ENCODE results near the gene CAMK2B.

CAMK2B gene

GRCh38 chr7:44220046-44220357 lies 105.4 kb downstream of the CAMK2B start:
- H3K9me3 ChIP-seq (replicated peaks in 1 of 11), result no peaks in the 10 kb centered on the region
- peaks cover 0 to 13% (median 0%) of the 10 kb centered on the region in 11 experiments; a peak in 2 of 22 replicates for H4K20me1 ChIP-seq

GRCh38 chr7:44219371-44220045 lies 105.9 kb downstream of the CAMK2B start:
- Histone ChIP-seq H3K9me3 (replicated peaks in 1 of 11) (no peaks in the 10 kb centered on the region), H3K4me2 (no peak overlapping the region), H3K9ac (no peak overlapping the region), H4K20me1 (peaks cover 0 to 17% (median 0%) of the 10 kb centered on the region in 11 experiments; a peak in 6 of 22 replicates), H3K4me1 (peaks cover 0 to under 1% (median 0%) of the 10 kb centered on the region in 10 experiments; a peak in 1 of 20 replicates), H3K36me3 (peaks cover 0 to 5% (median 3%) of the 10 kb centered on the region in 11 experiments; a peak in 9 of 22 replicates), H3K27ac (no peak overlapping the region), H3K4me3 (no peak overlapping the region), H3K27me3 (no peaks in the 10 kb centered on the region)
- no peak for TF ChIP-seq Cebpa-rat (IDR thresholded peaks at IDR 0.05)

More at GRCh38 chr7:44220046-44220357, 105.4 kb downstream of the CAMK2B start:
- Histone ChIP-seq H3K4me2 (no peak overlapping the region), H3K27ac (no peak overlapping the region), H3K4me1 (no peaks in the 10 kb centered on the region), H3K36me3 (0 out of 22 replicates have a peak, but pooled peaks cover 0 to under 1% (median 0%) of the 10 kb centered on the region in 11 experiments), H3K9ac (no peak overlapping the region), H3K4me3 (no peak overlapping the region), H3K27me3 (no peaks in the 10 kb centered on the region)
- no peak for TF ChIP-seq Cebpa-rat (IDR thresholded peaks at IDR 0.05)

DNA sequence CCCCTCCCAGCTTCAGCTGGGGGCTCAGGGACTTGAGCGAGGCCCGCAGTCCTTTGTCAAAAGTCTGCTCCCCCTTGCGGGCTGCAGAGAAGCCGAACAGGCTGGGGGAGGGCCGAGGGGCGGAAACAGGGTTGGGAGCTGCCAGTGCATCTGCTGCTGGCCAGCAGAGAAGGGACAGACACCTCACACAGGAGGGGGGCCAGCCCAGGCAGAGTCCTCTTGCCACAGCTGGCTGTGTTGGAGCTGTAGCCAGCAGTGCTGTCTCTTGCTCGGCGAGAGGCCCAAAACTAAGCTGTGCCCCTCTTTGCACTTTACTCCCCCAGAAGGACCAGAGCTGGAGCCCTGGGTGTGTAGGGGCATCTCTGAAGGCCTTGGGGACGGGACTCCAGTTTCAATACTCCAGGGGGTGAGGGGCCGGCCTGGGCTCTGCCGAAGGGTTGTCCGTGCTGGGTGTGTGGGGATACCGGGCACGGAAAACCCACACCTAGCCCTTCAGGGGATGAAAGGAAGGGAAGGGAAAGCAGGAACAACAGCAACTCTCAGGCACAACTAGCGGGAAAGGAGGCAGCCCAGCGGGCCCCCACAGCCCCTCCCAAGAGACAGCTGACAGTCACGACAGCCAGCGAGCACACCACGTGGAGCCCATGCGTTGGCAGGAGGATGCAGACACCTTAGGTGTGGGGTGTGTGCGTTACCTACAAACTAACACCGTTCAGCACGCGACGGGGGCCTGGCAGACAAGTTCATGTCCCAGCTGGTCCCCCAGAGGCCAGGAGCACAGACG lies 106.8 kb downstream of the CAMK2B start:
- no peak overlapping the region for H3K4me3 ChIP-seq
- H3K27me3 ChIP-seq, result no peaks in the 10 kb centered on the region
- no peak overlapping the region for H3K4me2 ChIP-seq
- no peak overlapping the region for H3K27ac ChIP-seq
- no peak overlapping the region for H3K9ac ChIP-seq
- peaks cover under 1 to 14% (median 9%) of the 10 kb centered on the region in 11 experiments; a peak in 17 of 22 replicates for H3K36me3 ChIP-seq
- H4K20me1 ChIP-seq, result peaks cover 0 to 26% (median 7%) of the 10 kb centered on the region in 11 experiments; a peak in 12 of 22 replicates
- no peak for TF ChIP-seq Cebpa-rat (IDR thresholded peaks at IDR 0.05)
- peaks cover 0 to 10% (median 0%) of the 10 kb centered on the region in 10 experiments; a peak in 6 of 20 replicates for H3K4me1 ChIP-seq
- H3K9me3 ChIP-seq (replicated peaks in 1 of 11), result no peaks in the 10 kb centered on the region

- H3K27ac ChIP-seq, result no peak overlapping the region
- peaks cover 0 to 12% (median 0%) of the 10 kb centered on the region in 10 experiments; a peak in 6 of 20 replicates for H3K4me1 ChIP-seq
- H4K20me1 ChIP-seq, result peaks cover 0 to 33% (median 12%) of the 10 kb centered on the region in 11 experiments; a peak in 12 of 22 replicates
- TF ChIP-seq Cebpa-rat (IDR thresholded peaks at IDR 0.05), result no peak
- no peaks in the 10 kb centered on the region for H3K27me3 ChIP-seq
- peaks cover 7 to 21% (median 16%) of the 10 kb centered on the region in 11 experiments; a peak in 21 of 22 replicates for H3K36me3 ChIP-seq
- H3K4me3 ChIP-seq, result no peak overlapping the region
- H3K9ac ChIP-seq, result no peak overlapping the region
- H3K4me2 ChIP-seq, result no peak overlapping the region
- no peaks in the 10 kb centered on the region for H3K9me3 ChIP-seq (replicated peaks in 1 of 11)
These were observed 107.5 kb downstream of the CAMK2B start for GRCh38 chr7:44217852-44218402.

DNA sequence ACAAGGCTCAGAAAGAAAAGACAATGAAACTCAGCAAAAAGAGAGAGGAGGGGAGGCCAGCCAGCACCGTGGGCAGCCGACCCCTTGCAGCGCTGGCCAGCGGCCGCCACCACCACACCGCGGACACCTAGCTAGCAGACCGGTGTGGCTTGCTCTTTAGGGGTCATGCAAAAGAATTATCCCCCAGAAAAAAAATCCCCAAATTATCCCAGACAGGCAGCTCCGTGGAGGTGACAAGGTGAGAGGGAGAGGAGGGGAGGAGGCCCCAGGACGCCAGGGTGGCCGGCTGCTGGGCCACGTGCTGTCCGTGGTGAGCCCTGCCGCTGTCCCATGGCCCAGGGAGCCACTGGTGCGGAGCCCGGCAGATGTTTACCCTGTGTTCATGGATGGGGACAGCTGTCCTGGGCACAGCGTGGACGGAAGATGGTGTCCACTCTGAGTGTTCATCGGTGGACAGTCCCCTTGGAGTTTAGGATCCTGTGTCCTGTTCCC lies 108.1 kb downstream of the CAMK2B start:
- H3K4me2 ChIP-seq, result no peak overlapping the region
- no peak overlapping the region for H3K27ac ChIP-seq
- no peaks in the 10 kb centered on the region for H3K9me3 ChIP-seq (replicated peaks in 1 of 11)
- no peak for TF ChIP-seq Cebpa-rat (IDR thresholded peaks at IDR 0.05)
- peaks cover 0 to 36% (median 12%) of the 10 kb centered on the region in 11 experiments; a peak in 12 of 22 replicates for H4K20me1 ChIP-seq
- peaks cover 14 to 28% (median 22%) of the 10 kb centered on the region in 11 experiments for H3K36me3 ChIP-seq
- no peak overlapping the region for H3K4me3 ChIP-seq
- H3K27me3 ChIP-seq, result no peaks in the 10 kb centered on the region
- H3K9ac ChIP-seq, result no peak overlapping the region
- H3K4me1 ChIP-seq, result peaks cover 0 to 12% (median 0%) of the 10 kb centered on the region in 10 experiments; a peak in 6 of 20 replicates

- peaks cover 0 to 40% (median 12%) of the 10 kb centered on the region in 11 experiments; a peak in 12 of 22 replicates for H4K20me1 ChIP-seq
- no peak overlapping the region for H3K4me2 ChIP-seq
- TF ChIP-seq Cebpa-rat (IDR thresholded peaks at IDR 0.05), result no peak
- H3K4me3 ChIP-seq, result no peak overlapping the region
- H3K4me1 ChIP-seq, result peaks cover 0 to 12% (median 0%) of the 10 kb centered on the region in 10 experiments; a peak in 6 of 20 replicates
- H3K9ac ChIP-seq, result 0 out of 22 replicates have a peak overlapping the region, but pooled peaks of 1 of the 11 experiments have one; percentile 7
- H3K36me3 ChIP-seq, result peaks cover 20 to 34% (median 28%) of the 10 kb centered on the region in 11 experiments
- H3K9me3 ChIP-seq (replicated peaks in 1 of 11), result no peaks in the 10 kb centered on the region
- no peak overlapping the region for H3K27ac ChIP-seq
- no peaks in the 10 kb centered on the region for H3K27me3 ChIP-seq
These were observed 108.7 kb downstream of the CAMK2B start for GRCh38 chr7:44216521-44217222.

DNA sequence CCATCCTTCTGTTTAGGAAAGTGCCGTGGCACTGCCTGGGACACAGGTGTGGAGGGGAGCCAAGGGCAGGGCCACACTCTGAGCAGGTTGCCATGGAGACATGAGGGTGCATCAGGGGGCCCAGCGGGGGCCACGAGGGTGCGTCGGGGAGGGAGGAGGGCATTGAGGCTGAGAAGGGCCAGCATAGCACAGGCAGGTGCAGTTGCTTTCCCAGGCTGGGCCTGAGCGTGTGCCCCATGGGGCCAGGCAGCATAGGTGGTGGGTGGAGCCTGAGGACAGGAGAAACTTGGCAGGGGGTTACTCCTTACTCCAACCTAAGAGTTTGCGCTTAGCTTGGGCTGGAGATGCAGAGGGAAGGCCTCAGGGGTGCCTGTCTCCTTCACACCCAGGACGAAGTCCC lies 109.4 kb downstream of the CAMK2B start:
- no peak overlapping the region for H3K4me3 ChIP-seq
- peaks cover 0 to 46% (median 12%) of the 10 kb centered on the region in 11 experiments; a peak in 14 of 22 replicates for H4K20me1 ChIP-seq
- H3K27me3 ChIP-seq, result no peaks in the 10 kb centered on the region
- peaks cover 26 to 40% (median 35%) of the 10 kb centered on the region in 11 experiments for H3K36me3 ChIP-seq
- no peak overlapping the region for H3K4me2 ChIP-seq
- TF ChIP-seq Cebpa-rat (IDR thresholded peaks at IDR 0.05), result no peak
- H3K9me3 ChIP-seq (replicated peaks in 1 of 11), result no peaks in the 10 kb centered on the region
- no peak overlapping the region for H3K27ac ChIP-seq
- H3K4me1 ChIP-seq, result peaks cover 0 to 12% (median 0%) of the 10 kb centered on the region in 10 experiments; a peak in 6 of 20 replicates
- no peak overlapping the region for H3K9ac ChIP-seq

- Histone ChIP-seq H4K20me1 (peaks cover 0 to 50% (median 15%) of the 10 kb centered on the region in 11 experiments; a peak in 14 of 22 replicates), H3K4me1 (peaks cover 0 to 12% (median 0%) of the 10 kb centered on the region in 10 experiments; a peak in 6 of 20 replicates), H3K27me3 (no peaks in the 10 kb centered on the region), H3K4me2 (no peak overlapping the region), H3K27ac (no peak overlapping the region), H3K9me3 (replicated peaks in 1 of 11) (no peaks in the 10 kb centered on the region), H3K4me3 (no peak overlapping the region), H3K36me3 (peaks cover 31 to 45% (median 40%) of the 10 kb centered on the region in 11 experiments), H3K9ac (no peak overlapping the region)
- no peak for TF ChIP-seq Cebpa-rat (IDR thresholded peaks at IDR 0.05)
These were observed 109.9 kb downstream of the CAMK2B start for GRCh38 chr7:44215531-44215930.
